OCI-LY7 (cell line): ENCODE data around the gene UBP1. TPM values are rescaled to one million over a fixed set of nuclear protein-coding genes. Genes with fewer than 3 reads are reported as not detected.
"Not testable (repeated sequence)": the region's sequence is repeated elsewhere in the genome, so short reads cannot be mapped to it uniquely, and the experiment has no call there.

Experiments used
- BruUV-seq: library from RNA; stranded (reverse); fragments of 400-500 nt; replicated peaks from 2 replicates; lab custom pipeline; 2021; lab: Mats Ljungman, UMichigan
- CTCF ChIA-PET: fragments of 300-600 bp; sonication (Branson Sonifier 250); formaldehyde crosslinking; loops from one replicate; lab custom pipeline; 2022; ENCODE audit warnings: antibody characterized with exemption; ENCODE audit not compliant: unreplicated experiment; lab: Charles Lee
- POLR2A ChIA-PET: fragments of 300-600 bp; sonication (Branson Sonifier 250); formaldehyde crosslinking; loops from one replicate; lab custom pipeline; 2022; ENCODE audit warnings: antibody characterized with exemption; lab: Charles Lee
- DNase-seq: peaks from one replicate; pipeline ENCODE4 v3.0.0-alpha.2; 2015; ENCODE audit warnings: low spot score
- H2AFZ ChIP-seq: fragments of 200-600 bp; sonication (generic), shearing (Covaris generic); 2 replicates; pipeline ENCODE4 v1.6.1; 2014; ENCODE audit warnings: mild to moderate bottlenecking, antibody characterized with exemption, low read length, moderate library complexity
- H3K27ac ChIP-seq: fragments of 200-600 bp; sonication (generic); 2 replicates; pipeline ENCODE4 v1.5.1; 2014; ENCODE audit warnings: mixed run types, low read depth, mild to moderate bottlenecking, moderate library complexity, low read length, inconsistent platforms; ENCODE audit not compliant: poor library complexity, severe bottlenecking
- H3K36me3 ChIP-seq: fragments of 200-600 bp; sonication (generic); 2 replicates; pipeline ENCODE4 v1.6.1; 2014; ENCODE audit warnings: mild to moderate bottlenecking, antibody characterized with exemption, low read length, moderate library complexity, mixed read lengths; ENCODE audit not compliant: insufficient read depth
- H3K4me1 ChIP-seq: fragments of 200-600 bp; sonication (generic); 2 replicates; pipeline ENCODE4 v1.5.1; 2014; ENCODE audit warnings: mild to moderate bottlenecking, low read length; ENCODE audit not compliant: insufficient read depth, poor library complexity, severe bottlenecking
- H3K4me2 ChIP-seq: fragments of 200-600 bp; sonication (generic); 2 replicates; pipeline ENCODE4 v1.6.1; 2014; ENCODE audit warnings: mild to moderate bottlenecking, low read length
- H3K4me3 ChIP-seq: fragments of 200-600 bp; sonication (generic); 2 replicates; pipeline ENCODE4 v1.5.1; 2014; ENCODE audit warnings: mild to moderate bottlenecking, low read depth, low read length; ENCODE audit not compliant: poor library complexity, severe bottlenecking
- H3K79me2 ChIP-seq: fragments of 200-600 bp; sonication (generic); 2 replicates; pipeline ENCODE4 v1.6.1; 2016; ENCODE audit warnings: low read depth, mild to moderate bottlenecking, low read length, moderate library complexity, mixed read lengths; ENCODE audit not compliant: insufficient read depth
- H3K9me2 ChIP-seq: fragments of 200-600 bp; sonication (generic); 2 replicates; pipeline ENCODE4 v1.6.1; 2016; ENCODE audit warnings: mild to moderate bottlenecking, low read length, mixed read lengths; ENCODE audit not compliant: insufficient read depth
- H3K9me3 ChIP-seq: fragments of 200-600 bp; sonication (generic); 2 replicates; pipeline ENCODE4 v1.6.1; 2014; ENCODE audit warnings: mild to moderate bottlenecking, mixed run types, low read length, mixed read lengths
- H4K20me1 ChIP-seq: fragments of 200-600 bp; sonication (generic); 2 replicates; pipeline ENCODE4 v1.6.1; 2014; ENCODE audit warnings: mild to moderate bottlenecking, antibody characterized with exemption, low read length, moderate library complexity, mixed read lengths; ENCODE audit not compliant: insufficient read depth
- EZH2phosphoT487 ChIP-seq: fragments of 200-600 bp; sonication (generic); IDR thresholded peaks from 2 replicates; pipeline ENCODE4 v1.6.1; 2018; ENCODE audit warnings: low read depth, borderline replicate concordance, mild to moderate bottlenecking, mixed run types, antibody characterized with exemption, low read length, moderate library complexity, mixed read lengths
- intact Hi-C: fragments of 100-400 bp; cut with micrococcal nuclease; formaldehyde crosslinking; loops from one replicate; pipeline ENCODE4 v1.10.0; 2022; ENCODE audit not compliant: unreplicated experiment
- total RNA-seq, 2 experiments: library from RNA; depleted of rRNA in 1 of 2; stranded (reverse); fragments of >200 nt in 1 of 2; shearing (Covaris generic) in 1 of 2; gene quantifications; 2 replicates each; pipeline ENCODE4 v1.2.3, GENCODE V29; 2014 to 2022
- TF ChIP-seq, protein P1 (sequence below): fragments of 200-600 bp; sonication (generic); conservative IDR thresholded peaks from 2 replicates; pipeline ENCODE4 v1.5.1; 2014; ENCODE audit warnings: mild to moderate bottlenecking, antibody characterized with exemption, low read length, moderate library complexity, mixed read lengths

The UBP1 gene
- total RNA-seq, 2 experiments from 2014 or later: 73.0 to 83.8 TPM

DNA sequence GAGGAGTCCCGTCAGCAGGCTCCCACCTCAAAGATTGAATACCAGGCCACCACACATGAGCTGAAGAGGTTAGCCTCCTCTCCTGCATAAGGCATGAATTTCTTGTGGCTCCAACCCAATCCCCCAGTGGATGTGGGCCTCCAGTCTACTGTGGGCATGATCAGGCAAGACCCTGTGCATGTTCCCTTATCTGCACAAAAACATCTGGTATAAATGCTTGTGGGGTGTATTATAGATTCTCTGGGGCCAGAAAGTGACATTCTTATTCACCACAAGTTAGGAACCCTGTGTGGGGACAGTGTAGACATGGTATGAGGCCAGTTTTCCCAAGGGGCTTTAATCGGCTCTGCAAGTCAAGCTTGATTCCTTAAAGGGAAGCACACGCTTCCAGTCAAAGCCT, 18.2 kb upstream of the UBP1 start:
- Histone ChIP-seq H3K4me1 (no peaks in the 10 kb centered on the region), H3K36me3 (no peaks in the 10 kb centered on the region), H3K27ac (no peak overlapping the region), H2AFZ (no peak overlapping the region), H3K9me2 (no peaks in the 10 kb centered on the region), H3K4me2 (no peak overlapping the region), H4K20me1 (no peaks in the 10 kb centered on the region), H3K79me2 (no peaks in the 10 kb centered on the region), H3K9me3 (no peaks in the 10 kb centered on the region), H3K4me3 (no peak overlapping the region)
- intact Hi-C loops: no loop called here
- CTCF ChIA-PET: no interaction called here
- TF ChIP-seq, protein P1, sequence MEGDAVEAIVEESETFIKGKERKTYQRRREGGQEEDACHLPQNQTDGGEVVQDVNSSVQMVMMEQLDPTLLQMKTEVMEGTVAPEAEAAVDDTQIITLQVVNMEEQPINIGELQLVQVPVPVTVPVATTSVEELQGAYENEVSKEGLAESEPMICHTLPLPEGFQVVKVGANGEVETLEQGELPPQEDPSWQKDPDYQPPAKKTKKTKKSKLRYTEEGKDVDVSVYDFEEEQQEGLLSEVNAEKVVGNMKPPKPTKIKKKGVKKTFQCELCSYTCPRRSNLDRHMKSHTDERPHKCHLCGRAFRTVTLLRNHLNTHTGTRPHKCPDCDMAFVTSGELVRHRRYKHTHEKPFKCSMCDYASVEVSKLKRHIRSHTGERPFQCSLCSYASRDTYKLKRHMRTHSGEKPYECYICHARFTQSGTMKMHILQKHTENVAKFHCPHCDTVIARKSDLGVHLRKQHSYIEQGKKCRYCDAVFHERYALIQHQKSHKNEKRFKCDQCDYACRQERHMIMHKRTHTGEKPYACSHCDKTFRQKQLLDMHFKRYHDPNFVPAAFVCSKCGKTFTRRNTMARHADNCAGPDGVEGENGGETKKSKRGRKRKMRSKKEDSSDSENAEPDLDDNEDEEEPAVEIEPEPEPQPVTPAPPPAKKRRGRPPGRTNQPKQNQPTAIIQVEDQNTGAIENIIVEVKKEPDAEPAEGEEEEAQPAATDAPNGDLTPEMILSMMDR: no peak
- TF ChIP-seq EZH2phosphoT487: no peak
- POLR2A ChIA-PET: no interaction called here
- no TSS peak for BruUV-seq
- no peak for DNase-seq

DNA sequence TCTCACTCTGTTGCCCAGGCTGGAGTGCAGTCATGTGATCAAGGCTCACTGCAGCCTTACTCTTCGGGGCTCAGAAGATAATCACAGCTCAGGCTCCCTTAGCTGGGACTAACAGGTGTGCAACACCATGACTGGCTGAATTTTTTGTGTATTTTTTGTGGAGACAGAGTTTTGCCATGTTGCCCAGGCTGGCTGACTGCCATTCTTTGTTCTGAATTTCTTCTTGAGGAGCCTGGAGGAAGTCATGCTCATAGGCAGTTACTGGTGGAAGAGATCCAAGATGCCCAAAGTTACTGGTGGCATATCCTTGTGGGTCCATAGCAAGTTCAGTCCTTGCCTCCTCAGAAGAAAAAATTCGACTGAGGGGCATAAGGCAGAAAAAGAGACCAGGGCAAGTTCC, 16.6 kb upstream of the UBP1 start:
- no peaks in the 10 kb centered on the region for H4K20me1 ChIP-seq
- CTCF ChIA-PET: no interaction called here
- H3K4me1 ChIP-seq: no peaks in the 10 kb centered on the region
- no peaks in the 10 kb centered on the region for H3K9me2 ChIP-seq
- H3K79me2 ChIP-seq: no peaks in the 10 kb centered on the region
- no peak overlapping the region for H2AFZ ChIP-seq
- POLR2A ChIA-PET: interaction anchor here (0.7 kb wide), 1 partner anchor 39 kb away, joined by 4 read pairs; no protein-coding TSS in a partner anchor
- H3K4me2 ChIP-seq: no peak overlapping the region
- H3K9me3 ChIP-seq: no peaks in the 10 kb centered on the region
- H3K27ac ChIP-seq: no peak overlapping the region
- no peak overlapping the region for H3K4me3 ChIP-seq
- intact Hi-C loops: no loop called here
- no peak for DNase-seq
- no peaks in the 10 kb centered on the region for H3K36me3 ChIP-seq
- TF ChIP-seq EZH2phosphoT487: no peak
- TF ChIP-seq, protein P1: no peak
- BruUV-seq: no TSS peak

DNA sequence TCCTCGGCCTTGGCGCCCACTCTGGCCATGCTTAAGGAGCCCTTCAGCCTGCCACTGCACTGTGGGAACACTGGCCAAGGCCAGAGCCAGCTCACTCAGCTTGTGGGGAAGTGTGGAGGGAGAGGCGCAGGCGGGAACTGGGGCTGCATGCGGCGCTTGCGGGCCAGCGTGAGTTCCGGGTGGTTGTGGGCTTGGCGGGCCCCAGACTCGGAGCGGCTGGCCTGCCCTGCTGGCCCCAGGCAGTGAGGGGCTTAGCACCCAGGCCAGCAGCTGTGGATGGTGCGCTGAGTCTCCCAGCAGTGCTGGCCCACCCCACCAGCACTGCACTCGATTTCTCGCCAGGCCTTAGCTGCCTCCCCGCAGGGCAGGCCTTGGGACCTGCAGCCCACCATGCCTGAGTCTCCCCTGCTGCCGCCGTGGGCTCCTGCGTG, 13.1 kb upstream of the UBP1 start:
- no peak for DNase-seq

DNA sequence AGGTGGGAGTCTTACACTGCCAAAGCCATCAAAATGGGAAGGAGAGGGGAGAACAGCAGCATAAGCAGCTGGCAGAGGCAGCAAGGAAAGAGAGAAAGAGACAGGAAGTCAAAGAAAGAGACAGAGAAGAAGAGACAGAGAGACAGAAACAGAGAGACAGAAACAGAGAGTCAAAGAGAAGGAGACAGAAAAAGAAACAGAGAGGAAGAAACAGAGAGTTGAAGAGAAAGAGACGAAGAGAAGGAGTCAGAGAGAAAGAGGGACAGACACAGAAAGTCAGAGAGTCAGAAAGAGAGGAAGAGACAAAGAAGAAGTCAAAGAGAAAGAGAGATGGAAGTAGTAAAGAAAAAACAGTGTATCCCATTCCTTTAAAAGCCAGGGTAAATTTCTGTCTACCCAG, 11.8 kb upstream of the UBP1 start:
- intact Hi-C loops, H3K9me3 ChIP-seq, H3K36me3 ChIP-seq, H3K4me2 ChIP-seq, DNase-seq, H2AFZ ChIP-seq, BruUV-seq, H3K4me3 ChIP-seq, H3K9me2 ChIP-seq, H3K27ac ChIP-seq, H3K79me2 ChIP-seq, CTCF ChIA-PET, H3K4me1 ChIP-seq, H4K20me1 ChIP-seq, POLR2A ChIA-PET: not testable (repeated sequence)

More for the DNA sequence above, 13.1 kb upstream of the UBP1 start:
- no peaks in the 10 kb centered on the region for H3K79me2 ChIP-seq
- TF ChIP-seq, protein P1: no peak
- no peak for TF ChIP-seq EZH2phosphoT487
- H3K9me2 ChIP-seq: no peaks in the 10 kb centered on the region
- intact Hi-C loops: no loop called here
- no peak overlapping the region for H3K4me2 ChIP-seq
- POLR2A ChIA-PET: interaction anchor here (1.0 kb wide), 1 partner anchor 13 kb away, joined by 3 read pairs; the partner anchor contains the start of gene UBP1
- no peak overlapping the region for H3K4me3 ChIP-seq
- H3K9me3 ChIP-seq: no peaks in the 10 kb centered on the region
- H3K36me3 ChIP-seq: no peaks in the 10 kb centered on the region
- no peak overlapping the region for H2AFZ ChIP-seq
- BruUV-seq: no TSS peak
- no peak overlapping the region for H3K27ac ChIP-seq
- H3K4me1 ChIP-seq: no peaks in the 10 kb centered on the region
- CTCF ChIA-PET: no interaction called here
- no peaks in the 10 kb centered on the region for H4K20me1 ChIP-seq
